ENCODE measurements around the gene IL3.

GRCh38 chr5:132102944-132103331 lies 42.5 kb downstream of the IL3 start:
- TF ChIP-seq CTCF (conservative IDR thresholded peaks at IDR 0.05; ENCODE audit: low read length) (no peak), EZH2phosphoT487 (IDR thresholded peaks at IDR 0.05; ENCODE audit: borderline replicate concordance, low read depth, low read length) (no peak)

Data from OCI-LY7 (cell line).